Progenitor cell of endocrine pancreas (in vitro differentiated cells): Measurements from ENCODE around the gene NDUFV1. TPM values are rescaled to one million over a fixed set of nuclear protein-coding genes. Genes with fewer than 3 reads are reported as not detected.
"Not testable (repeated sequence)": the region's sequence is repeated elsewhere in the genome, so short reads cannot be mapped to it uniquely, and the experiment has no call there.

Experiments
- DNase-seq: peaks from one replicate; pipeline ENCODE4 v3.0.0; 2021; ENCODE audit warnings: low spot score; ENCODE audit not compliant: unreplicated experiment
- H3K27ac Mint-ChIP-seq: 2 replicates; pipeline ENCODE4 v1.8.0; 2021; ENCODE audit warnings: mild to moderate bottlenecking, moderate library complexity, mixed read lengths
- H3K27me3 Mint-ChIP-seq: 2 replicates; pipeline ENCODE4 v1.8.0; 2021; ENCODE audit warnings: mixed read lengths
- H3K36me3 Mint-ChIP-seq: 2 replicates; pipeline ENCODE4 v1.8.0; 2022; ENCODE audit warnings: mixed read lengths; ENCODE audit not compliant: insufficient read depth
- H3K4me1 Mint-ChIP-seq: 2 replicates; pipeline ENCODE4 v1.8.0; 2021; ENCODE audit warnings: low read depth, mixed read lengths
- H3K4me3 Mint-ChIP-seq: 2 replicates; pipeline ENCODE4 v1.8.0; 2021; ENCODE audit warnings: low read depth, mild to moderate bottlenecking, moderate library complexity, mixed read lengths
- H3K9me3 Mint-ChIP-seq: 2 replicates; pipeline ENCODE4 v1.8.0; 2021; ENCODE audit warnings: low read depth, mixed read lengths
- total RNA-seq: library from RNA; stranded (reverse); gene quantifications from 2 replicates; pipeline ENCODE4 v1.2.1, GENCODE V29; 2021
- TF ChIP-seq, protein P1 (sequence below): fragments of 200-600 bp; sonication (generic); IDR thresholded peaks from one replicate; pipeline ENCODE4 v1.5.0; 2021; ENCODE audit warnings: antibody characterized with exemption, mild to moderate bottlenecking; ENCODE audit not compliant: unreplicated experiment

The NDUFV1 gene
- total RNA-seq, 1 donor from 2014 or later = 137 TPM

- Mint-ChIP-seq H3K9me3 (no peaks in the 10 kb centered on the region), H3K27me3 (no peaks in the 10 kb centered on the region), H3K36me3 (no peaks in the 10 kb centered on the region), H3K4me3 (no peak overlapping the region), H3K4me1 (peaks cover 7% of the 10 kb centered on the region), H3K27ac (no peak overlapping the region)
- TF ChIP-seq, protein P1, sequence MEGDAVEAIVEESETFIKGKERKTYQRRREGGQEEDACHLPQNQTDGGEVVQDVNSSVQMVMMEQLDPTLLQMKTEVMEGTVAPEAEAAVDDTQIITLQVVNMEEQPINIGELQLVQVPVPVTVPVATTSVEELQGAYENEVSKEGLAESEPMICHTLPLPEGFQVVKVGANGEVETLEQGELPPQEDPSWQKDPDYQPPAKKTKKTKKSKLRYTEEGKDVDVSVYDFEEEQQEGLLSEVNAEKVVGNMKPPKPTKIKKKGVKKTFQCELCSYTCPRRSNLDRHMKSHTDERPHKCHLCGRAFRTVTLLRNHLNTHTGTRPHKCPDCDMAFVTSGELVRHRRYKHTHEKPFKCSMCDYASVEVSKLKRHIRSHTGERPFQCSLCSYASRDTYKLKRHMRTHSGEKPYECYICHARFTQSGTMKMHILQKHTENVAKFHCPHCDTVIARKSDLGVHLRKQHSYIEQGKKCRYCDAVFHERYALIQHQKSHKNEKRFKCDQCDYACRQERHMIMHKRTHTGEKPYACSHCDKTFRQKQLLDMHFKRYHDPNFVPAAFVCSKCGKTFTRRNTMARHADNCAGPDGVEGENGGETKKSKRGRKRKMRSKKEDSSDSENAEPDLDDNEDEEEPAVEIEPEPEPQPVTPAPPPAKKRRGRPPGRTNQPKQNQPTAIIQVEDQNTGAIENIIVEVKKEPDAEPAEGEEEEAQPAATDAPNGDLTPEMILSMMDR = no peak
- no peak for DNase-seq
These were observed 26.4 kb downstream of the NDUFV1 start for GRCh38 chr11:67632982-67633755.

DNA sequence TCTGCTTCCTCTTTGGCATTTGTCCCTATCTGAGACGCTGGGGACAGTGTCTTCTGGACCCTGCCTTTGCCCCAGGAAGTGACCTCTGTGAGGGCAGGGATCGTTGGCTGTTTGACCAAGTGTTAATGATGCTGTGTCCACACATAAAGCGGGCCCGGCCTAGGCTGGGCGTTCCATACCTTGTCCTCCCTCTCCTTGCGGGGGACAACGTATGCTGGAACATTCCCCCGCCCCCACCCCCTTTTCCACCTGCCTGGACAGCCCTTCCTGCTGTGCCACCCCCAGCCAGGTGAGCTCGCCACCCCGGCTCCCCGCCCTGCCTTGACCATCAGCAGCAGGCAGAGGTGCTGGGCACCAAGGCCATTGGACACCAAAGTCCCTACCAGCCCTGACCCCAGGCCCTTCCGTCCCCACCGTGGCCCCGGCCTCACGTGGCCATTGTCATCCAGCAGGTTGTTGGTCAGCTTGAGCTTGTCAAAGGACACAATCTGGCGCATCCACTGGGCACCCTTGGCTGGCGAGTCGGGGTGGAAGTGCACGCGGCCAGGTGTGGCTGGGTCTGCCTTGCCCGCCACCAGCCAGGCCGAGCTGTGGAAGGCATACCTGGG is 27.1 kb downstream of the NDUFV1 start:
- Mint-ChIP-seq H3K27ac (no peak overlapping the region), H3K36me3 (no peaks in the 10 kb centered on the region), H3K27me3 (no peaks in the 10 kb centered on the region), H3K4me1 (peaks cover 7% of the 10 kb centered on the region), H3K9me3 (no peaks in the 10 kb centered on the region), H3K4me3 (no peak overlapping the region)
- TF ChIP-seq, protein P1 = no peak
- DNase-seq = no peak

- Mint-ChIP-seq H3K4me1 (peaks cover 7% of the 10 kb centered on the region), H3K27ac (no peak overlapping the region), H3K4me3 (no peak overlapping the region), H3K9me3 (no peaks in the 10 kb centered on the region), H3K36me3 (no peaks in the 10 kb centered on the region), H3K27me3 (no peaks in the 10 kb centered on the region)
- DNase-seq = no peak
- TF ChIP-seq, protein P1 = no peak
These were observed 27.9 kb downstream of the NDUFV1 start for GRCh38 chr11:67634366-67635230.

GRCh38 chr11:67635231-67635521 is 28.4 kb downstream of the NDUFV1 start:
- Mint-ChIP-seq H3K36me3 (no peaks in the 10 kb centered on the region), H3K27ac (no peak overlapping the region), H3K27me3 (peaks cover 2% of the 10 kb centered on the region), H3K9me3 (no peaks in the 10 kb centered on the region), H3K4me1 (peaks cover 7% of the 10 kb centered on the region), H3K4me3 (no peak overlapping the region)
- no peak for DNase-seq
- TF ChIP-seq, protein P1 = no peak

DNA sequence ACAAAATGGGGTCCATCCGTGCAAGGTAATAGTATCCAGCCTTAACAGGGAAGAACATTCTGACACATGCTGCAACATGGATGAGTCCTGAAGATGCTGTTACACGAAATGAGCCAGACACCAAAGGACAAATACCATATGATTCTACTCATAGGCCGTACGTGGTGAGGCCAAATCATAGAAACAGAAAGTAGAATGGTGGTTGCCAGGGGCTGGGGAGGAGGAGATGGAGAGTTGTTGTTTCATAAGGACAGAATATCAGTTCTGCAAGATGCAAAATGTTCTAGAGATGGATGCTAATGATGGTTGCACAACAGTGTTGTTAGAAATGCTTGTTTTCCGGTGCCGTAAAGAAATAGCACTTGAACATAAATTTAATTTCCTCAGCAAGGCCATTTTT is 30.2 kb downstream of the NDUFV1 start:
- no peak overlapping the region for H3K4me3 Mint-ChIP-seq
- H3K4me1 Mint-ChIP-seq = no peaks in the 10 kb centered on the region
- no peaks in the 10 kb centered on the region for H3K9me3 Mint-ChIP-seq
- H3K27me3 Mint-ChIP-seq = peaks cover 4% of the 10 kb centered on the region
- TF ChIP-seq, protein P1 = no peak
- H3K36me3 Mint-ChIP-seq = no peaks in the 10 kb centered on the region
- no peak overlapping the region for H3K27ac Mint-ChIP-seq
- no peak for DNase-seq

GRCh38 chr11:67637441-67637840 is 30.7 kb downstream of the NDUFV1 start:
- not testable (repeated sequence) for H3K9me3 Mint-ChIP-seq

More at GRCh38 chr11:67637441-67637840, 30.7 kb downstream of the NDUFV1 start:
- H3K4me3 Mint-ChIP-seq, H3K36me3 Mint-ChIP-seq, H3K27ac Mint-ChIP-seq, H3K27me3 Mint-ChIP-seq, DNase-seq, H3K4me1 Mint-ChIP-seq: not testable (repeated sequence)
